NCI-H1105 (cell line): ENCODE results near the gene KIF20B.
"Not testable (repeated sequence)": the region's sequence is repeated elsewhere in the genome, so short reads cannot be mapped to it uniquely, and the experiment has no call there.

Source experiments
- DNase-seq: peaks from one replicate; lab custom pipeline; 2025; lab: John Stamatoyannopoulos, UW

The KIF20B gene

GRCh38 chr10:89782470-89782869, 81.1 kb downstream of the KIF20B start:
- DNase-seq = no peak

GRCh38 chr10:89783406-89783805, 82.0 kb downstream of the KIF20B start:
- no peak for DNase-seq

DNA sequence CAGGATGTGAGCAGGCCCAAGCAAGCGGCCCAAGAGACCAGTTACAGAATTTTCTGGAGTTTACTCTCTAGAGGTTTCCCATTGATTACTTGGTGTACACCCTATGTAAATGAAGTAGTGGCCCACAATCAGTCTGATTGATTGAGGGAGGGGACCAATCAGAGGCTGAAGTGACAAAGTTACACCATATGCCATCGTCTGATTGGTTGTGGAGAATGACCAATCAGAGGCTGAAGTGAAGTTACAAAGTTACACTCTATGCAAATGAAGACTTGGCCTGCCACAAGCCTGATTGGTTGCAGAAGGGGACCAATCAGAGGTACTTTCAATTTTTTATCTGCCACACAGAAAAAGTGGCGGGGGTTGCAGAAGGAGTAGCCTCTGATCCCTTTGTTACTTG, 83.7 kb downstream of the KIF20B start:
- DNase-seq = no peak

DNA sequence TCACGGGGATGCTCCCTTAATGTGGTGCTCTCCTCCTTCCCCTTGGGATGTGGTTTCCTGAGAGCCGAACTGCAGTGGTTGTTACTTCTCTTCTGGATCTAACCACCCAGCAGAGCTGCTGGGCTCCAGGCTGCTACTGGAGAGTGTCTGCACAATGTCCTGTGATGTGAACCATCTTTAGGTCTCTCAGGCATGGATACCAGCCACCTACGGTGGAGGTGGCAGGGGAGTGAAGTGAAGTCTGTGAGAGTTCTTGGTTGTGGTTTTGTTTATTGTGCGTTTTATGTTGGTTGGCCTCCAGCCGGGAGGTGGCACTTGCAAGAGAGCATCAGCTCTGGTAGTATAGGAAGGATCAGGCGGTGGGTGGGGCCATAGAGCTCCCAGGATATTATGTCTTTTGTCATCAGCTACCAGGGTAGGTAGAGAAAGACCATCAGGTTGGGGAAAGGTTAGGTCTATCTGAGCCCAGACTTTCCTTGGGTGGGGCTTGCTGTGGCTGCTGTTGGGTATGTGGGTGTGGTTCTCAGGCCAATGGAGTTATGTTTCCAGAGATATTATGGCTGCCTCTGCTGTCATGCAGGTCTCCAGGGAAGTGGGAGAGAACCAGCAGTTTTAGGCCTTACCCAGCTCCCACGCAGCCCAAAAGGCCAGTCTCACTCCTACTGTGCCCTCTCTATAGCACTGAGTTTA, 87.9 kb downstream of the KIF20B start:
- no peak for DNase-seq

- no peak for DNase-seq
Observed at GRCh38 chr10:89792187-89792586, 90.8 kb downstream of the KIF20B start.

DNA sequence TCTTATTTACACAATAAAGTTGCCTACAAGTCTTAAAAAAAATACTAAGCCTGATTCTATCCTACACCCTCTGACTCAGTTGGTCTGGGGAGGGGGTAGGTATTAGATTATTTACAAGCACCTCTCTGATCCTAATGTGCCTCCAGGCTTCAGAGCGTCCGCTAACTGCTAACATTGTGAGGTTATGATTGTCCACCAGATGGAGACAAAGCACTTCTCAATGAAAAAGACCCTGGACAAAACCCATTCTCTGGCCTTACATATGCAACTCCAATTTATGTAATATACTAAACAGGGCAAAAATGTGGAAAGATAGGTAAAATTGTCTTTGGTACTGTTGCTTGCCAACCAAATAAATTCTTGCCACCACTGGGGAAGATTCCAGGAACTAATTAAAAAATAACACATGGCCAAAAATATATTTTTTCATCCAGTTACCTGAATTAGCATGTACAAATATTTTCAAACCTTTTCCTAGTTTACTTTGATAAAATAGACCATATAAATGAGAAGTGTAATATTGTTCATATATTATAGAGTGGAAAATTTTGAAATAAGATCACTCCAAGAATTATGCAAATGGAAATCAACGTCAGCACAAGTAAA, 92.4 kb downstream of the KIF20B start:
- DNase-seq = no peak

- DNase-seq = no peak
Observed at GRCh38 chr10:89795840-89796239, 94.5 kb downstream of the KIF20B start.

DNA sequence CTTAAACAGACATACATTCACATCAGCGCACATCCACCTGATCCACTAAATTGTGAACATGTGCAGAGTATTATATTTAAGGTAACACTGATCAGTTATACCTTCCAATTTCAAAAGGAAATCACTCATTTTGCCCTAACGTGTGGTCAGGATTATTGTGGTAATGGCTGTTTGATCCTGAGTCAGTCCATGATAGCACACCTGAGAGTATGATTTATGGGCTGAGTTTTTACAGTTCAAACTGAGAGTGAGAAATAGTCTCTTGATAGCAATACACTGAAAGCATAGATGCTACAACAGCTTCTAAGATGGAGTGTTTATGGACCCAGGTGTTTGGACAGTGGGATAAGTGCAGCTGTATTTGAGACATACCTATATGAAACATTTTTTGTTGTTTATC, 96.7 kb downstream of the KIF20B start:
- DNase-seq = no peak

DNA sequence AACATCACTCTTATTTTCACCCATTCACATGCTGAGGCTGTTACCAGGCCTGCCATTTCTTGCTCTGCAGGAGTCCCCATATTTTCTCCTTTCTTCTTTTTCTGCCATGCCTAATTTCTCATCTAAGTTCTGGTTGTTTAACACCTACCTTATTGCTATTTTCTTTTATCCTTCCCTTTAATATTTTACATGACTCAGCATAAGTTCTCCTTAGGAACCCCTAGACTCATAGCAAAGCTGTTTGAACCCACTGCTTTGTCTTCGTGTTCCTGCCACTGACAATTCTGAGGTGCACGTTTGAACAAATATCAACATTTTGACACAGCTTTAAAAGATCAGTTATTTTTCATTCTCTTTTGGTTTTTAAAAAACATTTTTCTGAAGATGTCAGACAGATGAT, 98.2 kb downstream of the KIF20B start:
- DNase-seq = no peak

DNA sequence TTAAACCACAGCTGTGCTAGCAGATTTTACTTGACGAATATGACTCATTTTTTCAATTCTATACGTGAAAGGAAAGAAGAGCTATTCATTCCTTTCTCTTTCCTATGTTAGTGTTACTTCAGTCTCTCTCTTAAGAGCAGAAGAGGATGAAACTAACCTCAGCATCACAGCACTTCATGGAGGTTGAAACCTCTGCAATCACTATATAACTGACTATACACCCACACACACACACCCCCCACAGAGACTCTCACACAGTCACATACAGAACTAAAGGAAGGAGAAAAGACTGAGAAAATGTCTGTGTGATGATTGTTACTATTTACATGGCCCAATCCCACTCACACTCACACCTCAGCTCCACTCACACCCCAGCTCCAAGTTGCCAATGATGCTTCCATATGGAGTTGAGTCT, 104.2 kb downstream of the KIF20B start:
- DNase-seq = no peak

DNA sequence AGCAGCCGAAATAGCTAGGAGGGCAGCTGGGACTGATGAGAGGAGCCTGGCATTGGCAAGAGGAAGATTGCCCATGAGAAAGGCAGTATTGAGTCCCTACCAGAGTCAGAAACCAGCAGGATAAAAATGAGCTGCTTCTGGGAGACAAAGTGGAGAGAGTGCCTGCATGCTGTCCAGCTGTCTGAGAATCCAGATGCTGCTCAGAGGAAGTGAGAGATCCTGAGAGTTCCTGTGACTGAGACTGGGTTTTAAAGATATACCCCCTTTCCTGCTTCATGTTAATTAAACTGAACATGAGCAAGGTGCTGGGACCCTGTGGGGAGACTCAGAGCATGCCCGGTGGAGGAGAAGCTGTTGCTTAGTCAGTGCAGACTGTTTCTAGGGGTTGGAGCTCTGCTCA, 107.5 kb downstream of the KIF20B start:
- DNase-seq = no peak

- no peak for DNase-seq
Observed at GRCh38 chr10:89809766-89810165, 108.4 kb downstream of the KIF20B start.

DNA sequence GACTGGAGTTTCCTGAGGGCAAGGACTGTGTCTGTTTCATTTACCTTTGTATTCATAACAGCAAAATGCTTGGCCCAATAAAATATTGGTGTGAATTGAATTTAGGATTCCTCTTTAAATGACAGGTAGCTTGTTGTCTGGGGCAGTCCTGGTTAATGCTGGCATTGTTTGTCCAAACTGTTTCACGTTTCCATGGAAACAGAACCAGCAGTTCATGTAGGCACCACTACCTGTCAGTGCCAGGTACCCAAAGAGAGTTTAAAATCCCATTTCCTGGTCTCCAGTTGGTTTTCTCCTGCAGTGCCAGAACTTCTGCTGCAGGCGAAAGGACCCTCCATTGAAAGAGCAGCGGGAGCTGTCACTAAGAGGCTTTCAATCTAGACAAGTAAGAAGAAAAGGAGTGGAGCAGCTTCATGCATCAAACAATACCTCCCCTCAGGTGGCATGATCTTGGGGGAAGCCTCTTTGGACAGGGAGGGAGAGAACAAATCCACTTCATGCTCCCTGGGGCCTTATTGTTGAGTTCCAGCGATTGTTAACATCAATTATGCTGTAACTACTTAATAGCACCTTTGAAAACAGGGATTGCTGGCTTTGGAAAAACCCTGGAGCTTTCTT, 109.6 kb downstream of the KIF20B start:
- DNase-seq = no peak

DNA sequence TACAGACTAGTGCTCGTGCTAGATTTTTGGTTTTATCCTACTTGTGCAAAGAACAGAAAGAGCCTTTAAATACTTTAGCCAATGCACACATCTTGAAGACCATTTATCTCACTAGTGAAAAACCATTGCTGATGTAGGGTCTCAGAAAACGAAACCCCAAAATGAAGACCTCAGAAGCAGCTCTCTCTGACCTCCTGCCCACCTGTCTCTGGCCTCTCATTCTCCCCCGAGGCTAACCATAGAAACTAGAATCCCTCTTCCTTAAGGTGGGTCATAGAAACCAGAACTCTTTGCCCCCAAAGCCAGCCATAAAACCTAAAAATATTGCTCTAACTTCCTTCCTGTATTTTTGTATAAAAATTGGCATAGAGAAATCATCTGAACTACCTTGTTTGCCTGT, 112.2 kb downstream of the KIF20B start:
- no peak for DNase-seq

- DNase-seq = no peak
Observed at GRCh38 chr10:89814278-89814677, 112.9 kb downstream of the KIF20B start.

DNA sequence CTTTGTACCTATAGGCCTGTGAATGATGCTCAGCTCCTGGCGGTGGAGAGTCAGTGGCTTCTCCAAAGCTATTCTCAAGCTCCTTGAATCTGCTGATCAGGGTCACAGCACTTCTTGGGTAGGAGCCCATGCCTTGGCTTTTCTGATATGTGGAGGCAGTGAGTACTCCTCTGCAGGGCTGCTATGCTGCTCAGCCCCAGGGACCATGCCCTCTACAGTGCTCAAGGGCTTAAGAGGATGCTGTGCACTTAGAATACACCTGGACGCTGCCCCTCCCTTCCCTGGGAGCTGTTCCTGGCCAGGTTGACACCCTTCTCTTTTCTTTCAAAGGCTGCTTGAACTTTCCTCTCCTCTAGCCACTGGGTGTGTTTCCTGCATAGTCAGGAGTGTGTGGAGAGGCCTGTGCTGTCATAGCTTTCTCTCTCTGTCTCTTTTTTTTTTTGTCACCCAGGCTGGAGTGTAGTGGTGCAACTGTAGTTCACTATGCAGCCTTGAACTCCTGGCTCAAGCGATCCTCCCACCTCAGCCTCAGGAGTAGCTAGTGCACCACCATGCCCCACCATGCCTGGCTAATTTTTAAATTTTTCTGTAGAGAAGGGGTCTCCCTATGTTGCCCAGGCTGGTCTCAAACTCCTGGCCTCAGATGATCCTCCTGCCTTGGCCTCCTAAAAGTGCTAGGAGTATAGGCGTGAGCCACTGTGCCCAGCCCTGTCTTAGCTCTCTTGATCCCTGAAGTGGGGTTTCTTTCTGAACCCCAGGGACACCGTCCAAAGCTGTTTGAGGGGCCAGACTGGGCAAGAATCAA, 113.9 kb downstream of the KIF20B start:
- DNase-seq = no peak

DNA sequence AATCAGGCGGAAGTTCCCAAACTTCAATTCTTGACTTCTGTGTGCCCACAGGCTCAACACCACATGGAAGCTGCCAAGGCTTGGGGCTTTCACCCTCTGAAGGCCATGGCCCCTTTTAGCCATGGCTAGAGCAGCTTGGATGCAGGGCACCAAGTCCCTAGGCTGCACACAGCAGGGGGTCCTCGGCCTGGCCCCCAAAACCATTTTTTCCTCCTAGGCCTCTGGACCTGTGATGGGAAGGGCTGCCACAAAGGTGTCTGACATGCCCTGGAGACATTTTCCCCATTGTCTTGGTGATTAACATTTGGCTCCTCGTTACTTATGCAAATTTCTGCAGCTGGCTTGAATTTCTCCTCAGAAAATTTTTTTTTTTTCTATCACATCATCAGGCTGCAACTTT, 117.6 kb downstream of the KIF20B start:
- DNase-seq = not testable (repeated sequence)
